ENCODE measurements around the gene PADI2. TPM values are rescaled to one million over a fixed set of nuclear protein-coding genes. Genes with fewer than 3 reads are reported as not detected.

The PADI2 gene
- total RNA-seq, 1 experiment from 2014 or later: not detected

- DNase-seq (ENCODE audit: low read depth): peak; percentile 64
Measured at GRCh38 chr1:17059391-17060305, 59.6 kb downstream of the PADI2 start.

GRCh38 chr1:17056551-17056950 is 62.7 kb downstream of the PADI2 start:
- DNase-seq (ENCODE audit: low read depth): no peak

- DNase-seq (ENCODE audit: low read depth): no peak
Measured at GRCh38 chr1:17055801-17056200, 63.5 kb downstream of the PADI2 start.

- peak; percentile 97 for DNase-seq (ENCODE audit: low read depth)
Measured at GRCh38 chr1:17053685-17054410, 65.4 kb downstream of the PADI2 start, which contains the start of gene SDHB. SDHB (minus strand) TSS chr1:17054032; CDS start chr1:17054019, 13 bp downstream.

GRCh38 chr1:17053086-17053684 is 66.1 kb downstream of the PADI2 start:
- DNase-seq (ENCODE audit: low read depth): no peak

- no peak for DNase-seq (ENCODE audit: low read depth)
Measured at GRCh38 chr1:17052641-17053040, 66.6 kb downstream of the PADI2 start.

- DNase-seq (ENCODE audit: low read depth): no peak
Measured at GRCh38 chr1:17052038-17052437, 67.2 kb downstream of the PADI2 start.

- DNase-seq (ENCODE audit: low read depth): no peak
Measured at GRCh38 chr1:17047924-17048323, 71.3 kb downstream of the PADI2 start.

- DNase-seq (ENCODE audit: low read depth): no peak
Measured at GRCh38 chr1:17046334-17046657, 73.0 kb downstream of the PADI2 start.

GRCh38 chr1:17045634-17046333 is 73.5 kb downstream of the PADI2 start:
- DNase-seq (ENCODE audit: low read depth): peak; percentile 39

GRCh38 chr1:17045150-17045549 is 74.1 kb downstream of the PADI2 start:
- no peak for DNase-seq (ENCODE audit: low read depth)

- no peak for DNase-seq (ENCODE audit: low read depth)
Measured at GRCh38 chr1:17043676-17044075, 75.6 kb downstream of the PADI2 start.

GRCh38 chr1:17040135-17040534 is 79.1 kb downstream of the PADI2 start:
- DNase-seq (ENCODE audit: low read depth): no peak

GRCh38 chr1:17039522-17039921 is 79.7 kb downstream of the PADI2 start:
- DNase-seq (ENCODE audit: low read depth): no peak

- DNase-seq (ENCODE audit: low read depth): no peak
Measured at GRCh38 chr1:17033481-17033880, 85.8 kb downstream of the PADI2 start.

- no peak for DNase-seq (ENCODE audit: low read depth)
Measured at GRCh38 chr1:17032741-17033140, 86.5 kb downstream of the PADI2 start.

- no peak for DNase-seq (ENCODE audit: low read depth)
Measured at GRCh38 chr1:17031436-17031835, 87.8 kb downstream of the PADI2 start.

- no peak for DNase-seq (ENCODE audit: low read depth)
Measured at GRCh38 chr1:17030206-17030605, 89.0 kb downstream of the PADI2 start.

GRCh38 chr1:17028662-17029188 is 90.5 kb downstream of the PADI2 start:
- no peak for DNase-seq (ENCODE audit: low read depth)

GRCh38 chr1:17027900-17028299 is 91.4 kb downstream of the PADI2 start:
- DNase-seq (ENCODE audit: low read depth): no peak

GRCh38 chr1:17027403-17027802 is 91.8 kb downstream of the PADI2 start:
- no peak for DNase-seq (ENCODE audit: low read depth)
